HG03060 (cell line): Measurements from ENCODE around the gene CCDC88B.

Experiments
- ATAC-seq: cut with Tn5 transposase; IDR thresholded peaks from one replicate; pipeline ENCODE4 v1.9.1; 2021; ENCODE audit warnings: low read depth, moderate number of reproducible peaks; ENCODE audit not compliant: unreplicated experiment

Gene CCDC88B, protein sequence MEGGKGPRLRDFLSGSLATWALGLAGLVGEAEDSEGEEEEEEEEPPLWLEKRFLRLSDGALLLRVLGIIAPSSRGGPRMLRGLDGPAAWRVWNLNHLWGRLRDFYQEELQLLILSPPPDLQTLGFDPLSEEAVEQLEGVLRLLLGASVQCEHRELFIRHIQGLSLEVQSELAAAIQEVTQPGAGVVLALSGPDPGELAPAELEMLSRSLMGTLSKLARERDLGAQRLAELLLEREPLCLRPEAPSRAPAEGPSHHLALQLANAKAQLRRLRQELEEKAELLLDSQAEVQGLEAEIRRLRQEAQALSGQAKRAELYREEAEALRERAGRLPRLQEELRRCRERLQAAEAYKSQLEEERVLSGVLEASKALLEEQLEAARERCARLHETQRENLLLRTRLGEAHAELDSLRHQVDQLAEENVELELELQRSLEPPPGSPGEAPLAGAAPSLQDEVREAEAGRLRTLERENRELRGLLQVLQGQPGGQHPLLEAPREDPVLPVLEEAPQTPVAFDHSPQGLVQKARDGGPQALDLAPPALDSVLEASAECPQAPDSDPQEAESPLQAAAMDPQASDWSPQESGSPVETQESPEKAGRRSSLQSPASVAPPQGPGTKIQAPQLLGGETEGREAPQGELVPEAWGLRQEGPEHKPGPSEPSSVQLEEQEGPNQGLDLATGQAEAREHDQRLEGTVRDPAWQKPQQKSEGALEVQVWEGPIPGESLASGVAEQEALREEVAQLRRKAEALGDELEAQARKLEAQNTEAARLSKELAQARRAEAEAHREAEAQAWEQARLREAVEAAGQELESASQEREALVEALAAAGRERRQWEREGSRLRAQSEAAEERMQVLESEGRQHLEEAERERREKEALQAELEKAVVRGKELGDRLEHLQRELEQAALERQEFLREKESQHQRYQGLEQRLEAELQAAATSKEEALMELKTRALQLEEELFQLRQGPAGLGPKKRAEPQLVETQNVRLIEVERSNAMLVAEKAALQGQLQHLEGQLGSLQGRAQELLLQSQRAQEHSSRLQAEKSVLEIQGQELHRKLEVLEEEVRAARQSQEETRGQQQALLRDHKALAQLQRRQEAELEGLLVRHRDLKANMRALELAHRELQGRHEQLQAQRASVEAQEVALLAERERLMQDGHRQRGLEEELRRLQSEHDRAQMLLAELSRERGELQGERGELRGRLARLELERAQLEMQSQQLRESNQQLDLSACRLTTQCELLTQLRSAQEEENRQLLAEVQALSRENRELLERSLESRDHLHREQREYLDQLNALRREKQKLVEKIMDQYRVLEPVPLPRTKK (N-terminal part only)

DNA sequence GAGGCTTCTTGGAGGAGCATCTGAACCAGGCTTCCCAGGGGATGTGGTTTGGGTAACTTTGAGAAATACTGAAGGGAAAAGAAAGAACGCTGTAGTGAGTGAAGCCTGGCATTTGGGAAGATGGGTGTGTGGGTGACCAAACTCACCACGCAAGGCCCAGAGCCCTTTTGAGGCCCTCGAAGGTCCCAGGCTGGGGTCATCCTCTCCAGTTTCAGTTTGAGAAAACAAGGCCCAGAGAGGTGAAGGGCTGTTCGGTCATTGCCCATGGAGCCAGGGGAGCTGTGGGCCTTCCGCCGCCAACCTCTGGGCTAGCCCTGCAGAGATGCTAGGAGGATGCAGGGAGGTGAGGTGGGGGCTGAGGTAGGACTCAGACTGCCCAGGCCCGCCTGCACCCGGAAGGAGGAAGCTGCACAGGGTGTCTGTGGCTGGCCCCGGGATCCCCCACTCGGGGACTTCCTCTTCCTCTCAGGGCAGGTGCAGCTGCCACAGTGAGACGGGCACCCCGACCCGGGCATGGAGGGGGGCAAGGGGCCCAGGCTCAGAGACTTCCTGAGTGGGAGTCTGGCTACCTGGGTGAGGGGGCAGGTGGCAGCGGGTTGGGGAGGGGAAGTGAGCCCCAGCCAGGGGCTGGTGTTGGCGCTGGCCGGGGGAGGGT, at the start of gene CCDC88B:
TSS of gene CCDC88B (plus strand) at position 451 of the 655 bp plus-strand sequence. CDS start at position 514, 63 bp downstream.
- ATAC-seq: peak; percentile 40

DNA sequence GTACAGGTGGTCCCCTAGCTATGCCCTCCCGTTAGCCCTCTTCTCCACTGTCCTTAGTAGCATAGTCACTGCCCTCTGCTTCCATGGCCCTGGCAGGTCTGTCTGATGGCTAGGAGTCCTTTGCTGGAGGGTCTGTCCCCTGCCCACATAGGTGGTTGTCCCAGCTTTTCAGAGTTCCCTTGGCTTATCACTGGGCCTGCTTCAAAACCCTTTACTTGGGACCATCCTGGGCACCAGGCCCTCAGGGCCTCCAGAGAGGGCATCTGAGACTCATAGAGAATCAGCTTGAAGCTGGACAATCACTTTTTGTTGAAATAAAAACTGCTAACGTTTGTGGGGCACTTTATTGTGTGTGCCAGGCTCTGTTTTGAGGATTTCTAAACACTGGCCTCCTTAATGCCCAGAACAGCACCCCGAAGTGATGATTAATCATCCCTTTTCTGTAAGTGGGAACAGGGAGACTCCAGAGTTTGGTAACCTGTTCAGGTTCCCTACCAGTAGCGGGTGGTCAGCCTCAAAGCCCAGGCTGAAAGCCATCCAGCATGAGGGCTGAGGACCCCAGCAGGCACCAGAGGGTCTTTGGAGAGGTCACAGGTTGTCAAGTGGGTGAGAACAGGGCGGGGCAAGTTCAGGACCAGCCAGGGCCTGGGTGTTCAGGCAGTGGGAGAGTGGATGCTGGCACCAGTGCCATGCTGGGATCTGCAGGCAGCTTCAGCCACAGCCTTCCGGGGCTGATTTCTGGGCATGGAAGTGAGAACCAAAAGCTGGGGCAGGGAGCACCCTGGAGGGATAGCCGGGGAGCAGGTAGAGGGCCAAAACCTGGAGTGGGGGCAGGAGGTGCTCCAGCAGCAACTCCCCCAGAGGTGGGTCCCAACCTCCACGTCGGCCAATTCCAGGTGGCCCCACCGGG, 49.4 kb upstream of the CCDC88B start:
- no peak for ATAC-seq

DNA sequence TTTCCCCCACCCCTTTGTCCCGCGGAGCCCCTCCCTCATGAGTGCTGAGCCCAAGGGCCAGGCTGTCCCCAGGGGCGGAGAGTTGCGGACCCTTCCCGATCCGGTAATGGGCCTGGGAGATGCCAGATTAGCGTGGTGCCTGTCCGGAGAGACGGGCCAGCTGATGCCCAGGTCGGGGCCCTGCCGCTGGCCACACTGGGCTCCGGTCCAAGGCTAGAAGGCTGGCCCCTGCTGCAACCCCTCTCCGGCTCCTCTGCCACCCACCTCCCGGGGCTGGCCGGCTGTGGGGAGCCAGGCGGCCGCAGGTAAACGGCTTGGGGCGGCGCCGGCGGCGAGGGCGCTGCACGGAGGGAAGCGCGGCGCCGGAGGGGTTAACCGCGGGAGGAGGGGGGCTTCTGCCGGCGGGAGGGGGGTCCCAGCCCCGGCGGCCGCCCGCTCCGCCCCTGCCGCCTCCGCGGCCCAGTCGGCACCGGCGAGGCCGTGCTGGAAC, 48.7 kb upstream of the CCDC88B start, which contains the start of gene KCNK4:
TSS of gene KCNK4 (plus strand) at position 41 of the 490 bp plus-strand sequence. CDS start 1,717 bp downstream, outside the sequence.
- ATAC-seq: no peak

DNA sequence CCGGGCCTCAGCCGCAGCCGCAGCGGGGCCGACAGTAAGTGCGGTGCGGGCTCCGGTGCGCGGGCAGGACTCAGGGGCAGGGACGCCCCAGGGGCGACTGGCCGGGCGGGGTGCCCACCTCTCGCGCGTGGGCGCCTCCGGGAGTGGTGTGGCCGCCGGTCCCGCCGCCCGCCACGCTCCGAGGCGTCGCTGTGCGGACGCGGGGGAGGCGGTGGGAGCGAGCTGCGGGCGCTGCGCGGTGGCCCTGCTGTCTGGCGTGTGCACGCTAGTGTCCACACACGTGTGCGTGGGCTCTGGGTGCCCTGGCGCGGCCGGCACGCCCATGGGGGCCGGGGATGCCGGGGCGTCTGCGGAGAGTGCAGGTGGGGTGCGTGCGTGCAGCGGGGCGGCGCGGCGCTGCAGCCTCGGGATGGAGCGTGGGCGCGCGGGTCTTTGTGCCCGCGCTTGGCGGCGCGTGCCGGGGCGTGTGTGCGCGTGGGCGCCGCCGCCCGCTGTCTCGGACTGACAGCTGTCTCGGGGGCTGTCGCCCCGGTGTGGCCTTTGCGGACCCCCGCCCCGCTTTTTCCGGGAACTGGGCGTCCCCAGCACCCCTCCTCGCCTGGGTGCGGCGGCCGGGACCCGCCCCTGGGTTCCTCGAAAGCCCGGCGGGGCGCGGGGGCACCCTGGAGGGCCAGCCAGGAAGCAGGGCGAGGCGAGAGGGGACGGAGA, 48.1 kb upstream of the CCDC88B start:
- ATAC-seq: no peak

DNA sequence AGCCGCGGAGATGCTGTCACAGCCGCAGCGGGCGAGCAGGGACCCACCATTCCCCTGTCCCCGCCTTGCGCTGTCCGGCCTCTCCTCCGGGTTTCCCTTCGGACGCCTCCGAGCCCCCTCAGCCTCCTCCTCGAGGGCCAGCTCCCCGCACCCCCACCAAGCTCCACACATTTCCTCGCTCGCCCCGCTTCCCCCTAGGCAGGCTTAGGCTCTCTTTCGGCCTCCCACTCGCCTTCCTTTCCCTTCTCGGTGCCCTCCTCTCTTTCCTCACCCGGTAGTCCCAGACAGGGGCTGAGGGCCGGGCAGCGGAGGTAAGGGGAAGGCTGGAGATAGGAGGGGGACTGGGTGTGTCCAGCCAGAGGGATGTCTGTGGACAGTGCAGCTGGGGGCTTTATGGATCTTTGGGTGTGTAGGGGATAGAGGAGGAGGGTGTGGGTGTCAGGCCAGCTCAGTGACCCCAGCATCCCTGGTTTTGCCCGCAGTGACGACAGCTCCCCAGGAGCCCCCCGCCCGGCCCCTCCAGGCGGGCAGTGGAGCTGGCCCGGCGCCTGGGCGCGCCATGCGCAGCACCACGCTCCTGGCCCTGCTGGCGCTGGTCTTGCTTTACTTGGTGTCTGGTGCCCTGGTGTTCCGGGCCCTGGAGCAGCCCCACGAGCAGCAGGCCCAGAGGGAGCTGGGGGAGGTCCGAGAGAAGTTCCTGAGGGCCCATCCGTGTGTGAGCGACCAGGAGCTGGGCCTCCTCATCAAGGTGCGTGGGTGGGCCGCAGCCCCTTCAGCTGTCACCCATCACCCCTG, 47.3 kb upstream of the CCDC88B start:
- no peak for ATAC-seq

DNA sequence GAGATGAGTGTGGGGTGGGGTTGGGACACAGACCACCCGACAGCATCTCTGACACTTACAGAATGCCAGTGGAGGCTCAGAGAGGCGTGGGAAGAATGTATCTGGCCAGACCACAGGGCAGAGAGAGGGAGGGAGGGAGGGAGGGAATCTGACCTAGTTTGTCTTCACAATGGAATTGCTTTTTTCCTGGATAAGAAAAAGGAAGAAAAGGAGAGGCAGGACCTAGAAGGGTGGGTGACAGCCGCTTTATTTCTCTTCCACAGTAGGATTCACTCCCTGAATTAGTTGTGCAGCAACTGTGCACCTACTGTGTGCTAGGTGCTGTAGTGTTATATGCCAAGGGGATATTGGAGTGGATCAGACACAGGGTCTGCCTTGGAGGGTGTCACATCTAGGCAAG, 45.2 kb upstream of the CCDC88B start:
- ATAC-seq: no peak

DNA sequence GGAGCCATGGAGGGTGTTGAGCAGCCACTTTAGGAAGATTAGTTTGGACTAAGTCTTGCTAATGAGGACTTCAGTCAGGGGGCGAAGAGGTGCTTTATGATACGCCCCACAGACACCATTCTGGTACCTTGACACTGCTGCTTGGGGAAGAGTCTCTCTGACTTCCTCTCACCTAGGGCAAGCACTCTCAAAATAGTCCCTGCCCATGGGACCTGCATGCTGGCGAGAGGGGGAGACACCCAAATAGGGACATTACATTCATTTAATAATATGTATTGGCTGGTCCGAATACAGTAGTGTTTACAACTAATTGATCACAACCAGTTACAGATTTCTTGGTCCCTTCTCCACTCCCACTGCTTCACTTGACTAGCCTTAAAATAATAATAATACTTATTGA, 44.2 kb upstream of the CCDC88B start:
- ATAC-seq: no peak

DNA sequence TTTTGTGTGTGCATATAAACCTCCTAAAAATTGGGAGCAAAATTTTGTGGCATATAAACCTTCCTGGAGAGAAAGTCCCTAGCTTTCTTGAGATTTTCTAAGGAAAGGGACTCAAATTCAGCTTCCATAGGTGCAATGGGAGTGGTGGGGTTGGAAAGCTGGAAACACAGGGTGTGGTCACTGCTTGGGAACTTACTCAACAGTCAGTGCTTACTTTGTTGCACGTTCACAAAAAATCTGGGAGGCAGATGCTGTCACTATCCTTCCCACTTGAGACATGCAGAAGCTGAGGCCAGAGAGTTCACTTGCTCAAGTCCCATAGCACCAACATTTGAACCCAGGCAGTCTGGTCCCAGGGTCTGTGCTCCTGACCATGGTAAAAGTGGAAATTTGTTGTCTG, 43.8 kb upstream of the CCDC88B start:
- ATAC-seq: no peak

DNA sequence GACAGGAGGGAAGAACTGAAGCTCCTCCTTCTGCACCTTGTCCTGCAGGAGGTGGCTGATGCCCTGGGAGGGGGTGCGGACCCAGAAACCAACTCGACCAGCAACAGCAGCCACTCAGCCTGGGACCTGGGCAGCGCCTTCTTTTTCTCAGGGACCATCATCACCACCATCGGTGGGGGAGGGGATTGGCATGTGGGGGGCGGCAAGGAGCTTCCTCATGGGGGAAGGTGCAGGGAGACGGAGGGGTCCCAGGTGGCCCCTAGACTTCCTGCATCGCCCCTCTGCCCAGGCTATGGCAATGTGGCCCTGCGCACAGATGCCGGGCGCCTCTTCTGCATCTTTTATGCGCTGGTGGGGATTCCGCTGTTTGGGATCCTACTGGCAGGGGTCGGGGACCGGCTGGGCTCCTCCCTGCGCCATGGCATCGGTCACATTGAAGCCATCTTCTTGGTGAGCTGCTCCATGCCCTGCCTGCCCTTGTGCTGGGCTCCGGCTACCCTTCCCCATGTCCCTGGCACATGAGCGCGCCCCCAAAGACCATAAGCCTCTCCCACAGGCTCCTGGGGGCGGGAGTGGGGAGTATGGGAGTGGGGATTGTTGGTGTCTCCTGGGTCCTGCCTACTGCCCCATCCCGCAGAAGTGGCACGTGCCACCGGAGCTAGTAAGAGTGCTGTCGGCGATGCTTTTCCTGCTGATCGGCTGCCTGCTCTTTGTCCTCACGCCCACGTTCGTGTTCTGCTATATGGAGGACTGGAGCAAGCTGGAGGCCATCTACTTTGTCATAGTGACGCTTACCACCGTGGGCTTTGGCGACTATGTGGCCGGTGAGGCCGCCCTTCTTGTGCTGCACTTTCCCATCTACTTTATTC, 42.9 kb upstream of the CCDC88B start:
- ATAC-seq: no peak

DNA sequence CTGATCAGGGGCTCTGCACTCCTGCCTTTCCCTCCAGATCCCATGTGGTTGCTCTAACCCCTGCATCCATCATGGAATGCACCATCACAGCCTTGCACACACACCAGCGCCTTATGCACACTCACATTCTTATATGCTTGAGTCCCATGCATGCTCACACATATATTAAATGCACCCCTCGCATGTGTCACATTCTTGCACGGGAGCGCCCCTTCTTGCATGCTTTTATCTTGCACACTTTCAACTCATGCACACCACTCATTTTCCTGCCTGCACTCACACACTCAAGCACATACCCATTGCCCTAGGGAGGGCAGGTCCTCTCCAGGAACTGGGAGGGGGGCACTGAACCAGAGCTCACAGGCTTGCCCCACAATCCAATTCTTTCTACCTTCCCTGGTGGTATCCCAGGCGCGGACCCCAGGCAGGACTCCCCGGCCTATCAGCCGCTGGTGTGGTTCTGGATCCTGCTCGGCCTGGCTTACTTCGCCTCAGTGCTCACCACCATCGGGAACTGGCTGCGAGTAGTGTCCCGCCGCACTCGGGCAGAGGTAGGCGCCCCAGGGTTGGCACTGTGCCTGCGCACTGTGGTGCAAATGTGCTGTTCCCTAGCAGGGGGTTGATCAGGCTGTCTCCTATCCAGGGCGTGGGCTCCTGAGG, 42.2 kb upstream of the CCDC88B start:
- no peak for ATAC-seq

DNA sequence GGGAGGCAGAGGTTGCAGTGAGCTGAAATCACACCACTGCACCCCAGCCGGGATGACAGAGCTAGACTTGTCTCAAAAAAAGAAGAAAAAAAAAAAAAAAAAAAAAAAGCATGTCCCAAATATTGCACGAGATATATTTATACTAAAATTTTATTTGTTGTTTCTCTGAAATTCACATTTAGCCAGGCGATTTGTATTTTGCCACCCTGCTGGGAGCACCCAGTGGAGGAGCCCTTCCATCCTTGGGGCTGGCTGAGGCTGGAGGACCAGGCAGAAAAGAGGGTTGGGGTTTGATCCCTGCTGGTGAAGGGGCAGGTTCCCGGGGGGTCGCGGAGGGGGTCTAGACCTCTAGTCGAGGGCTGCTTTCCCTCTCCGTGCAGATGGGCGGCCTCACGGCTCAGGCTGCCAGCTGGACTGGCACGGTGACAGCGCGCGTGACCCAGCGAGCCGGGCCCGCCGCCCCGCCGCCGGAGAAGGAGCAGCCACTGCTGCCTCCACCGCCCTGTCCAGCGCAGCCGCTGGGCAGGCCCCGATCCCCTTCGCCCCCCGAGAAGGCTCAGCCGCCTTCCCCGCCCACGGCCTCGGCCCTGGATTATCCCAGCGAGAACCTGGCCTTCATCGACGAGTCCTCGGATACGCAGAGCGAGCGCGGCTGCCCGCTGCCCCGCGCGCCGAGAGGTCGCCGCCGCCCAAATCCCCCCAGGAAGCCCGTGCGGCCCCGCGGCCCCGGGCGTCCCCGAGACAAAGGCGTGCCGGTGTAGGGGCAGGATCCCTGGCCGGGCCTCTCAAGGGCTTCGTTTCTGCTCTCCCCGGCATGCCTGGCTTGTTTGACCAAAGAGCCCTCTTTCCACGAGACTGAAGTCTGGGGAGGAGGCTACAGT, 40.8 kb upstream of the CCDC88B start:
- ATAC-seq: no peak

DNA sequence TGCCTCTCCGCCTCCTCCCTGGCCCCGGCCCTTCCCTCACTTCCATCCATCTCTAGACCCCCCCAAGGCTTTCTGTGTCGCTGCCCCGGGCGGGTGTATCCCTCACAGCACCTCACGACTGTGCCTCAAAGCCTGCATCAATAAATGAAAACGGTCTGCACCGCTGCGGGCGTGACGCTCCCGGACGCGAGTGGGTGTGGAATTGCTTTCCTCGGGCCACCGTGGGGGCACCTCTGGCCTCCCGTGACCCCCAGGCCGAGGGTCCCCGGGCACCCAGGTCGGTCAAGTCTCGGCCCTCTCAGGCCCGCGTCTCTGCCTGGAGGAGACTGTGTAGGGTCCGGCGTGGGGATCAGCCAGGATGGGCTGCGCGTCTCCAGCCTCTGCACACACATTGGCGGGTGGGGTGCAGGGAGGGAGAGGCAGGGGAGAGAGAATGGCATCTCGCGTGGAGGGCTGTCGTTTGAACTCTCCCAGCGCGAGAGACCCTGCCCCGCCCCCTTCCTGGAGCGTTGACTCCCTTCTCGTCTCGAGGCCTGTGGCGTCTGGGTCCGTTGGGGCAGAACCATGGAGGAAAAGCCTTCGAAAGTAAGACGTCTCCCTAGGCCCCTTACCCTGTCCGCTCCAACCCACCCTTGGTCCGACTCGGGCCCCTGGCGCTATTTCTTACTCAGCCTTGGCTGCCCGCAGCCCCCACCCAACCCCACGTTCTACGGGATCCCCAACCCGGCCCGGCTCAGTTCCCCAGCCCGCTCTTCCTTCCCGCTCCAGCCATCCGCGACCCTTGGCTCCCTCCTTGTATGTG, 40.0 kb upstream of the CCDC88B start, which contains the start of gene CATSPERZ:
TSS of gene CATSPERZ (plus strand) at position 512 of the 802 bp plus-strand sequence. CDS start at position 565, 53 bp downstream.
- ATAC-seq: no peak

DNA sequence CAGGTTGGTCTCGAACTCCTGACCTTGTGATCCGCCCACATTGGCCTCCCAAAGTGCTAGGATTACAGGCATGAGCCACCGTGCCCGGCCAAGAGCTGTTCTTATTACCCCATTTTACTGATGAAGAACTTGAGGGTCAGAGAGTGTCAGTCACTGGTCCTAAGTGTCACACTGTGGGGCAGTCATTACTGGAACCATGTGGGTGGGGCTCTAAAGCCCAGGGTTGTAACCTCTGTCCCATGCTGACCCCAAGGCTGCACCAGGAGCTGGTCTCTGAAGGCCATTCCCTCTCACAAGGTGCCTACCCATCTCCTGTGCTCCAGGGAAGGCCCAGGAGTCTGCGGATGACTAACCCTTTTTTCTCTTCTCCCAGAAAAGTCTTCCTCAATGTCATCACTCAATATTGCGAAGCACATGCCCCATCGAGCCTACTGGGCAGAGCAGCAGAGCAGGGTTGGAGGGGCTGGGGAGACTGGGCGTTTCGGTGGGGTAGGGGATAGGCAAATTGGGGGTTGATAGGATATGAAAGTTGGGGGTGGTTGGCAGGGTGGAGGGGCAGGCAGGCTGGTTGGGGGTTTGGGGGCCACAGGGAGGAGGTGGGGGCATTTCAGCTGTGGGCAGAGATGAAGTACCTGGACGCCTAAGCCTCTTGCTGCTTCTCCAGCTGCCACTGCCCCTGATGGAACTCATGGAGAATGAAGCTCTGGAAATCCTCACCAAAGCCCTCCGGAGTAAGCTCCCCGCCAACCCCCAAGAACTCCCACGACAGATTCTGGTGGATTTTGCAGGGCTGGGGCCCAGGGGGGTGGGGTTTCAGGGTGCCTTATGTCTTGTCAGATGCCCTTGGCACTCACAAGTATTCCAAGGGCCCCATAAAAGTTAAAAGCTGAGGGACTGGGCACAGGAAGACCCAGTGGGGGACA, 36.6 kb upstream of the CCDC88B start:
- ATAC-seq: no peak
